Measurements from ENCODE around the gene ITGB6. TPM values are rescaled to one million over a fixed set of nuclear protein-coding genes. Genes with fewer than 3 reads are reported as not detected.

Gene ITGB6
- total and polyA plus RNA-seq, 2 donors (not counting 3 experiments of a cell fraction or from before 2014, with no cell fraction given), result 0.03 TPM; not detected in 1

DNA sequence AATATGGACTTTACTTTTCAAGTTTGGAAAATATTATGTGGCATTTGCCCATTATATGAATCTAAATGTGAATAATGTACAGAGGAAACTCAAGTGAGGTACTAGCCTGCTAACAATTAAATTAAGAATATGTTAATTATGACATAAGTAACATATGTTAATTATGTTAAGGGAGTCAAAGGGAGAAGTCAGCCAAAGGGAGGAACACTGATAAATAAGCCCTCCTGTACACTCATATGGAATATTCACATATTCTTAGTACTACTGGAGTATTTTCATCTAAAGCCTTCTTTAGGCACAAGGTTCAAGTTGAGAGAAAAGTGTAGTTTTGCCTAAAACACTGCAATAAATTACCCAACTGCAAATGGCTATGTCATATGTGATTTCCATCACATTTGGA lies 30.1 kb downstream of the ITGB6 start:
- no peaks in the 10 kb centered on the region for H3K36me3 ChIP-seq (ENCODE audit: control insufficient read depth in 2 of 2, extremely low read depth in 1 of 2, insufficient read depth in 2 of 2, low read length in 2 of 2)
- no peaks in the 10 kb centered on the region for H3K9me3 ChIP-seq (replicated peaks; ENCODE audit: control insufficient read depth, insufficient read depth, low read length)
- CTCF ChIA-PET, result no interaction called here
- POLR2A ChIA-PET, result no interaction called here
- dilution Hi-C loops (cut with MboI; ENCODE audit: extremely low pct_ligation_motif_present, low sequenced_read_pairs) (no loop called here), intact Hi-C loops (cut with micrococcal nuclease) (no loop called here)
- H3K4me2 ChIP-seq (ENCODE audit: insufficient read depth, low read length), result no peak overlapping the region
- H3K27me3 ChIP-seq (ENCODE audit: control insufficient read depth in 2 of 2, insufficient read depth in 2 of 2, low read length in 2 of 2), result no peaks in the 10 kb centered on the region
- no peak for FAIRE-seq
- H3K4me1 ChIP-seq (ENCODE audit: control insufficient read depth, extremely low read depth, insufficient read depth, low read length), result no peaks in the 10 kb centered on the region
- no peaks in the 10 kb centered on the region for H3K79me2 ChIP-seq (ENCODE audit: control insufficient read depth, insufficient read depth, low read length)
- no peaks in the 10 kb centered on the region for H3K9me1 ChIP-seq (replicated peaks; ENCODE audit: control insufficient read depth, extremely low read depth, insufficient read depth, low read length)
- no peaks in the 10 kb centered on the region for H4K20me1 ChIP-seq (replicated peaks; ENCODE audit: control insufficient read depth, extremely low read depth, insufficient read depth, low read length)
- H3K4me3 ChIP-seq (replicated peaks in 1 of 3; ENCODE audit: insufficient read depth in 1 of 3, low read depth in 1 of 3, low read length in 3 of 3), result no peak overlapping the region
- TF ChIP-seq FOS (IDR thresholded peaks at IDR 0.05; ENCODE audit: borderline replicate concordance, insufficient read depth, low read length) (no peak), POLR2AphosphoS5 (IDR thresholded peaks at IDR 0.05; ENCODE audit: insufficient read depth, low read depth, low read length) (no peak), EZH2 (IDR thresholded peaks at IDR 0.05; ENCODE audit: borderline replicate concordance, low read depth, low read length, severe bottlenecking) (no peak), GATA2 (IDR thresholded peaks at IDR 0.05; ENCODE audit: insufficient read depth, insufficient read length, low read depth, low read length) (no peak), JUN (IDR thresholded peaks at IDR 0.05; ENCODE audit: borderline replicate concordance, insufficient read depth, insufficient read length, low read depth) (no peak), CTCF (IDR thresholded peaks at IDR 0.05; ENCODE audit: extremely low read depth in 1 of 2, insufficient read depth in 1 of 2, low read depth in 1 of 2, low read length in 2 of 2) (no peak), POLR2A (IDR thresholded peaks at IDR 0.05; ENCODE audit: low read depth, low read length) (no peak), MAX (IDR thresholded peaks at IDR 0.05; ENCODE audit: insufficient read depth, insufficient read length) (no peak), MYC (IDR thresholded peaks at IDR 0.05; ENCODE audit: low read depth, low read length) (no peak)
- H3K9ac ChIP-seq (replicated peaks; ENCODE audit: extremely low read depth, insufficient read depth, low read length), result no peak overlapping the region
- H3K27ac ChIP-seq (ENCODE audit: insufficient read depth, low read depth, low read length), result no peak overlapping the region
- DNase-seq (ENCODE audit: low read depth, low spot score), result no peak
- no TSS peak for BruUV-seq (replicated peaks)
- H2AFZ ChIP-seq (ENCODE audit: low read depth, low read length), result no peak overlapping the region
